HepG2 (cell line): ENCODE measurements around the gene CLTCL1. TPM values are rescaled to one million over a fixed set of nuclear protein-coding genes. Genes with fewer than 3 reads are reported as not detected.

ENCODE experiments used
- ATAC-seq: fragments of 200-7000 bp; cut with Tn5 transposase; 3 replicates; pipeline ENCODE4 v1.9.1; 2020; ENCODE audit warnings: mild to moderate bottlenecking, moderate library complexity
- BruUV-seq: library from RNA; stranded (reverse); fragments of 400-500 nt; replicated peaks from 2 replicates; lab custom pipeline; 2021; lab: Mats Ljungman, UMichigan
- CTCF ChIA-PET: fragments of 300-600 bp; formaldehyde crosslinking; extraction: SDS; loops from one replicate; lab custom pipeline; 2021; ENCODE audit warnings: low total read pairs, inconsistent platforms, low intra/inter-chr PET ratio; lab: Yijun Ruan, JAX
- POLR2A ChIA-PET: fragments of 350-600 bp; sonication (Branson Sonifier 250); formaldehyde crosslinking; loops from one replicate; lab custom pipeline; 2020; ENCODE audit warnings: antibody characterized with exemption, inconsistent platforms; lab: Yijun Ruan, JAX
- DNase-seq: peaks from one replicate; pipeline ENCODE4 v3.0.0-alpha.2; 2015; ENCODE audit warnings: low spot score
- FAIRE-seq: peaks from 3 replicates; lab custom pipeline; 2011; peaks lifted over from hg19 to GRCh38; lab: Jason Lieb, UNC
- H2AFZ ChIP-seq: one replicate; pipeline ENCODE4 v1.6.1; 2011; ENCODE audit warnings: low read length, inconsistent platforms
- H3K27ac ChIP-seq: fragments of 300-600 bp; 3 replicates; pipeline ENCODE4 v1.8.0; 2011; ENCODE audit warnings: mixed run types, mild to moderate bottlenecking, mixed read lengths, low read length, inconsistent platforms; ENCODE audit not compliant: insufficient read depth; ENCODE audit errors: extremely low read length
- H3K27me3 ChIP-seq, 2 experiments: fragments of 200-600 bp in 1 of 2; 2 replicates in 1 of 2; 3 replicates in 1 of 2; pipeline versions ENCODE4 v1.6.0 to v1.8.0; 2011; ENCODE audit warnings: low read length in 2 of 2, mild to moderate bottlenecking in 2 of 2, moderate library complexity in 2 of 2, inconsistent platforms in 1 of 2; ENCODE audit not compliant: insufficient read depth in 2 of 2, control insufficient read depth in 1 of 2
- H3K36me3 ChIP-seq, 2 experiments: fragments of 200-600 bp in 1 of 2; replicated peaks in 1 of 2; 2 replicates in 1 of 2; 3 replicates in 1 of 2; pipeline versions ENCODE4 v1.5.1 to v1.8.0; 2011; ENCODE audit warnings: low read length in 2 of 2, inconsistent platforms in 1 of 2; ENCODE audit not compliant: insufficient read depth in 2 of 2, control insufficient read depth in 1 of 2
- H3K4me1 ChIP-seq: 2 replicates; pipeline ENCODE4 v1.5.1; 2012; ENCODE audit warnings: low read length, inconsistent platforms; ENCODE audit not compliant: insufficient read depth
- H3K4me2 ChIP-seq: 2 replicates; pipeline ENCODE4 v1.6.0; 2011; ENCODE audit warnings: low read depth, low read length, inconsistent platforms
- H3K4me3 ChIP-seq, 3 experiments: fragments of 200-600 bp in 1 of 3; sonication (generic), shearing (Covaris generic) in 1 of 3; replicated peaks in 1 of 3; 2 replicates each; pipeline ENCODE4 v1.5.1; 2011 to 2016; ENCODE audit warnings: low read length in 3 of 3, inconsistent platforms in 2 of 3, low read depth in 2 of 3, mild to moderate bottlenecking in 2 of 3, control low read depth in 1 of 3, mixed read lengths in 1 of 3; ENCODE audit not compliant: insufficient read depth in 1 of 3
- H3K79me2 ChIP-seq: one replicate; pipeline ENCODE4 v1.6.1; 2011; ENCODE audit warnings: low read length, inconsistent platforms; ENCODE audit not compliant: insufficient read depth
- H3K9ac ChIP-seq: 2 replicates; pipeline ENCODE4 v1.6.0; 2011; ENCODE audit warnings: mild to moderate bottlenecking, low read depth, low read length, inconsistent platforms; ENCODE audit not compliant: insufficient read depth
- H3K9me3 ChIP-seq: 2 replicates; pipeline ENCODE4 v1.5.1; 2012; ENCODE audit warnings: mild to moderate bottlenecking, low read length
- H4K20me1 ChIP-seq: 2 replicates; pipeline ENCODE4 v1.6.0; 2011; ENCODE audit warnings: inconsistent platforms, mild to moderate bottlenecking, low read length, moderate library complexity; ENCODE audit not compliant: insufficient read depth
- GATAD2A ChIP-seq: IDR thresholded peaks from 2 replicates; pipeline ENCODE4 v1.6.1; 2016
- KAT2B ChIP-seq: fragments of 150-350 bp; IDR thresholded peaks from 2 replicates; pipeline ENCODE4 v1.6.1; 2014; ENCODE audit warnings: low read depth, low read length, borderline replicate concordance
- KLF9 ChIP-seq: IDR thresholded peaks from 2 replicates; pipeline ENCODE4 v1.6.1; 2016; ENCODE audit warnings: low read depth
- MIER2 ChIP-seq: IDR thresholded peaks from 2 replicates; pipeline ENCODE4 v1.6.1; 2016; ENCODE audit warnings: missing biosample characterization, missing genetic modification reagents
- PAX8 ChIP-seq: sonication (generic); formaldehyde crosslinking; IDR thresholded peaks from 2 replicates; pipeline ENCODE4 v1.8.0; 2022; ENCODE audit warnings: mild to moderate bottlenecking, missing genetic modification reagents, borderline replicate concordance
- SATB2 ChIP-seq: sonication (generic); formaldehyde crosslinking; IDR thresholded peaks from 2 replicates; pipeline ENCODE4 v1.5.0; 2020; ENCODE audit warnings: missing genetic modification reagents
- SRF ChIP-seq: IDR thresholded peaks from 2 replicates; pipeline ENCODE4 v1.6.1; 2011; ENCODE audit warnings: mild to moderate bottlenecking, low read depth, low read length, moderate library complexity
- ZBTB21 ChIP-seq: sonication (generic); formaldehyde crosslinking; IDR thresholded peaks from 2 replicates; pipeline ENCODE4 v1.4.0; 2020; ENCODE audit warnings: missing genetic modification reagents
- ZFP1 ChIP-seq: IDR thresholded peaks from 2 replicates; pipeline ENCODE4 v1.6.1; 2016
- ZFP82 ChIP-seq: sonication (generic); formaldehyde crosslinking; IDR thresholded peaks from 2 replicates; pipeline ENCODE4 v1.5.1; 2020; ENCODE audit warnings: mild to moderate bottlenecking, missing genetic modification reagents, borderline replicate concordance
- ZNF557 ChIP-seq: sonication (generic); formaldehyde crosslinking; IDR thresholded peaks from 2 replicates; pipeline ENCODE4 v1.4.0; 2020; ENCODE audit warnings: missing genetic modification reagents
- ZNF572 ChIP-seq: sonication (generic); formaldehyde crosslinking; IDR thresholded peaks from 2 replicates; pipeline ENCODE4 v1.5.1; 2020; ENCODE audit warnings: mild to moderate bottlenecking, missing genetic modification reagents
- ZNF652 ChIP-seq: IDR thresholded peaks from 2 replicates; pipeline ENCODE4 v1.6.1; 2016; ENCODE audit warnings: low read depth, borderline replicate concordance
- ZNF678 ChIP-seq: sonication (generic); formaldehyde crosslinking; IDR thresholded peaks from 2 replicates; pipeline ENCODE4 v1.4.0; 2020; ENCODE audit warnings: mild to moderate bottlenecking, missing genetic modification reagents
- ZNF709 ChIP-seq: sonication (generic); formaldehyde crosslinking; IDR thresholded peaks from 2 replicates; pipeline ENCODE4 v1.5.0; 2020; ENCODE audit warnings: mild to moderate bottlenecking, missing genetic modification reagents
- WGBS: methylation state at CpG from one replicate; pipeline ENCODE4 v1.1.6; 2017; ENCODE audit warnings: low lambda C conversion rate; 5-methylcytosine and 5-hydroxymethylcytosine counted together
- in situ Hi-C: cut with HindIII; loops from 2 replicates; pipeline ENCODE4 v1.10.0; 2017; ENCODE audit warnings: low pct_unique_long_range_greater_than_20kb; ENCODE audit not compliant: extremely low pct_ligation_motif_present
- intact Hi-C: fragments of 100-400 bp; cut with micrococcal nuclease; formaldehyde crosslinking; loops from one replicate; pipeline ENCODE4 v1.10.0; 2022; ENCODE audit not compliant: unreplicated experiment
- polyA plus RNA-seq, 8 experiments: library from polyadenylated mRNA; depleted of rRNA in 3 of 8; stranded (reverse) in 7 of 8; unstranded in 1 of 8; fragments of >200 nt; fragmentation: Illumina TruSeq in 4 of 8; extraction: Trizol in 4 of 8; gene quantifications; 2 replicates each; pipeline versions ENCODE4 v1.2.1 to v1.2.3, GENCODE V29; 2011 to 2016; ENCODE audit warnings: low read depth in 4 of 8, missing spikeins in 1 of 8, mixed read lengths in 1 of 8; ENCODE audit not compliant: insufficient read depth in 1 of 8
- total RNA-seq, 5 experiments: library from RNA; depleted of rRNA; stranded (reverse); fragments of >200 nt; fragmentation: Illumina TruSeq; extraction: Trizol; gene quantifications; 2 replicates each; pipeline ENCODE4 v1.2.3, GENCODE V29; 2016; ENCODE audit warnings: low read depth in 1 of 5
- TF ChIP-seq, protein P1 (sequence below): IDR thresholded peaks from 2 replicates; pipeline ENCODE4 v1.6.1; 2016; ENCODE audit warnings: missing biosample characterization, missing genetic modification reagents, low read depth
- TF ChIP-seq, protein P2 (sequence below): sonication (generic); formaldehyde crosslinking; IDR thresholded peaks from 2 replicates; pipeline ENCODE4 v1.4.0; 2020; ENCODE audit warnings: mild to moderate bottlenecking, missing genetic modification reagents
- TF ChIP-seq, protein P3 (sequence below): sonication (generic); formaldehyde crosslinking; IDR thresholded peaks from 2 replicates; pipeline ENCODE4 v1.9.0; 2021; ENCODE audit warnings: missing genetic modification reagents, mild to moderate bottlenecking, borderline replicate concordance

CLTCL1 gene
- total and polyA plus RNA-seq, 2 of the 13 experiments (the other 11 are each of a cell fraction or from before 2014, with no cell fraction given), result 8.1 to 10.9 TPM

DNA sequence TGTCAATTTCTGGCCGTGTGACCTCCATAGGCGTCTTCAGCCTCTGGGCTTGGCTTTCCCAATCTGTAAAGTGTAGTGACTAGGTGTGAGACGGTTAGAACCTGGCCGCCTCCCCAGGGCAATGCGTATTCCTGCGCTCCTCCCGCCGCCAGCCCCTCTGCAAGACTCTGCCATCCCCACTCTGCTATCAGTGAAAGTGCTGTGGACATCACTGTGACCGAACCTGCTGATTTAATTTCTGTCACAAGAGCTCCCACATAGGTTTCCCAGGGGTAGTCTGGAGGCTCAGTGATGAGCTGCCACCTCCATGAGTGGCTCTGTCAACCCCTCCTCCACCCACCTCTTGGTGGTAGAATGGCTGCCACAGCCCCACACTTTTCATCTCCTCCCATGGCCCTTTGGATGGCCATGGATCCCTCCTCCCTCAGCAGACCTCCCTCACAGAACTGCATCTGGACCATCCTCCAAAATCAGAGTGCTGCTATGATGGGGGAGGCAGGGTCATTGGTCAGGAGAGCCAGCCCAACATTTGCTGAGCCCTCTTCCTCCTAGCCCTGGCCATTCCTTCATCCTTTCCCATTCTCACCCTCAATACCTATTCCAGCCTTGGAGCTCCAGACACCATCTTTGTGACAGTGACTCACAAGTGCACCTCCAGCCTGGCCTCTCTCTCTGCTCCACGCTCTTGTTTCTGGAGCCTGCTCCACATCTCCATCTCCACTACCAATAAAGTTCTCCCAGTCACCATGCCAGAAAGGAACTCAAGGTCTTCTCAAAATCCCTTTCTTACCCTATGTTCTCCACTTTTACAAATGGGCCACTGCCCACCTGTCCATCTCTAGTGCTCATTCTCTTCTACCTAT is 140.0 kb downstream of the CLTCL1 start (continued):
- TF ChIP-seq GATAD2A (CRISPR knock-in tag) (no peak), MIER2 (CRISPR knock-in tag) (no peak), ZNF709 (no peak)
- TF ChIP-seq, protein P1, sequence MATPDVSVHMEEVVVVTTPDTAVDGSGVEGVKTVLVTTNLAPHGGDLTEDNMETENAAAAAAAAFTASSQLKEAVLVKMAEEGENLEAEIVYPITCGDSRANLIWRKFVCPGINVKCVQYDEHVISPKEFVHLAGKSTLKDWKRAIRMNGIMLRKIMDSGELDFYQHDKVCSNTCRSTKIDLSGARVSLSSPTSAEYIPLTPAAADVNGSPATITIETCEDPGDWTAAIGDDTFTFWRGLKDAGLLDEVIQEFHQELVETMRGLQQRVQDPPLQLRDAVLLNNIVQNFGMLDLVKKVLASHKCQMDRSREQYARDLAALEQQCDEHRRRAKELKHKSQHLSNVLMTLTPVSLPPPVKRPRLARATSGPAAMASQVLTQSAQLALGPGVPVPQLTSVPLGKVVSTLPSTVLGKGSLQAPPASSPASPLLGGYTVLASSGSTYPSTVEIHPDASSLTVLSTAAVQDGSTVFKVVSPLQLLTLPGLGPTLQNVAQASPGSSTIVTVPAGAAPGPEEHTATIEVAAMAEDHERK (CRISPR knock-in tag), result no peak

DNA sequence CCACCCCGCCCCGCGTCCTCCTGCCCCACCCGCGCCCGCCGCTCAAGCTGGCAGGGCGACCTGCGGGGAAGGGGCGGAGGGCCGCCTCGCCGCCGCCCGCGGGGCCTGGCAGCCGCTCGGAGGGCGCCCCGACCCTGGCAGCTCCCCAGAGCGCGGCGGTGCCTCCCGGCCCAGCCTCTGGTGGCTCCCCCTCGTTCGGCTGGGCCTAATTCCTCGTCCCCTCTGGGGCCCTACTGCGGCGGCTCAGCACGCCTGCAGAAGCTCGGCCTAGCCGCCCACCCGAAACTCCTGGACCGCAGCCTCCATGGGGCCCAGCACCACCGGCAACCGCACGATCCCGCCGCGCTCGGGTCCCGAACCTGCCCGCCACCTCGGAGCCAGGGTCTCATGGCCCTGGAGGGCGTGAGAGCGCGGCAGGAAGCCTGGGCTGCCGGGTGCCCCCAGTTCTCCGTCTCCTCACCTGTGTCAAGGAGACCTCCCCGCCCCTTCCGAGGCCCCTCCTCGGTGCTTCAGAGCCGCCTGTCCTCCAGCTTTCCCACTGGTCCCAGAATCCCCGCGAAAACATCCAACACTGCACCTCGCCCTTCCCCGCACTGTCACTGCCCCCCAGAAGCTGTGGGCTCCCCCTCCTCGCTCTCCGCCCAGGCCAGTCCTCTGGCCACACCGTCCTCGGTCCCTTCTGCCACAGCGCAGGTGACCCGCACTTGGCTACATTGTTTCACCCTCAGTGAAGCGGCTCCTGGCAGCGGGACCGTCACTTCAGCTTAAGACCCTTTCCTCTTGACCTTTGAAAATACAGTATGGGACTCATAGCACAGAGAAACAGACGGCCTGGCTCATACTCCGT is 140.8 kb downstream of the CLTCL1 start:
- H2AFZ ChIP-seq, result no peak overlapping the region
- H3K79me2 ChIP-seq, result no peaks in the 10 kb centered on the region
- H3K4me1 ChIP-seq, result peaks cover 6% of the 10 kb centered on the region; the same call in 1 of the 2 replicates
- ChIA-PET POLR2A (no interaction called here), CTCF (no interaction called here)
- H3K9me3 ChIP-seq, result no peaks in the 10 kb centered on the region
- H3K4me3 ChIP-seq, result no peak overlapping the region
- intact Hi-C loops (no loop called here), in situ Hi-C loops (no loop called here)
- DNase-seq, result no peak
- no peak for FAIRE-seq
- no peak for ATAC-seq
- BruUV-seq, result no TSS peak
- peaks cover 7 to 63% of the 10 kb centered on the region in 2 experiments; a peak in 4 of 5 replicates for H3K27me3 ChIP-seq
- no peak overlapping the region for H3K9ac ChIP-seq
- TF ChIP-seq ZBTB21 (CRISPR knock-in tag) (no peak), SRF (no peak), ZNF678 (CRISPR knock-in tag) (no peak), ZNF572 (CRISPR knock-in tag) (no peak), ZNF652 (no peak), SATB2 (CRISPR knock-in tag) (no peak), KAT2B (no peak), ZNF557 (CRISPR knock-in tag) (no peak), KLF9 (CRISPR knock-in tag) (no peak), PAX8 (no peak), ZFP82 (CRISPR knock-in tag) (no peak), ZFP1 (CRISPR knock-in tag) (no peak)
- TF ChIP-seq, protein P2, sequence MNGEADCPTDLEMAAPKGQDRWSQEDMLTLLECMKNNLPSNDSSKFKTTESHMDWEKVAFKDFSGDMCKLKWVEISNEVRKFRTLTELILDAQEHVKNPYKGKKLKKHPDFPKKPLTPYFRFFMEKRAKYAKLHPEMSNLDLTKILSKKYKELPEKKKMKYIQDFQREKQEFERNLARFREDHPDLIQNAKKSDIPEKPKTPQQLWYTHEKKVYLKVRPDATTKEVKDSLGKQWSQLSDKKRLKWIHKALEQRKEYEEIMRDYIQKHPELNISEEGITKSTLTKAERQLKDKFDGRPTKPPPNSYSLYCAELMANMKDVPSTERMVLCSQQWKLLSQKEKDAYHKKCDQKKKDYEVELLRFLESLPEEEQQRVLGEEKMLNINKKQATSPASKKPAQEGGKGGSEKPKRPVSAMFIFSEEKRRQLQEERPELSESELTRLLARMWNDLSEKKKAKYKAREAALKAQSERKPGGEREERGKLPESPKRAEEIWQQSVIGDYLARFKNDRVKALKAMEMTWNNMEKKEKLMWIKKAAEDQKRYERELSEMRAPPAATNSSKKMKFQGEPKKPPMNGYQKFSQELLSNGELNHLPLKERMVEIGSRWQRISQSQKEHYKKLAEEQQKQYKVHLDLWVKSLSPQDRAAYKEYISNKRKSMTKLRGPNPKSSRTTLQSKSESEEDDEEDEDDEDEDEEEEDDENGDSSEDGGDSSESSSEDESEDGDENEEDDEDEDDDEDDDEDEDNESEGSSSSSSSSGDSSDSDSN (CRISPR knock-in tag), result no peak
- TF ChIP-seq, protein P3, sequence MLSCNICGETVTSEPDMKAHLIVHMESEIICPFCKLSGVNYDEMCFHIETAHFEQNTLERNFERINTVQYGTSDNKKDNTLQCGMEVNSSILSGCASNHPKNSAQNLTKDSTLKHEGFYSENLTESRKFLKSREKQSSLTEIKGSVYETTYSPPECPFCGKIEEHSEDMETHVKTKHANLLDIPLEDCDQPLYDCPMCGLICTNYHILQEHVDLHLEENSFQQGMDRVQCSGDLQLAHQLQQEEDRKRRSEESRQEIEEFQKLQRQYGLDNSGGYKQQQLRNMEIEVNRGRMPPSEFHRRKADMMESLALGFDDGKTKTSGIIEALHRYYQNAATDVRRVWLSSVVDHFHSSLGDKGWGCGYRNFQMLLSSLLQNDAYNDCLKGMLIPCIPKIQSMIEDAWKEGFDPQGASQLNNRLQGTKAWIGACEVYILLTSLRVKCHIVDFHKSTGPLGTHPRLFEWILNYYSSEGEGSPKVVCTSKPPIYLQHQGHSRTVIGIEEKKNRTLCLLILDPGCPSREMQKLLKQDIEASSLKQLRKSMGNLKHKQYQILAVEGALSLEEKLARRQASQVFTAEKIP (CRISPR knock-in tag), result no peak
- H3K36me3 ChIP-seq, result no peaks in the 10 kb centered on the region
- WGBS, result 62% methylated on average over 22 of the region's 68 CpGs
- H3K4me2 ChIP-seq, result no peak overlapping the region
- no peaks in the 10 kb centered on the region for H4K20me1 ChIP-seq
- no peak overlapping the region for H3K27ac ChIP-seq
